ENCODE measurements around the gene PCSK5.

DNA sequence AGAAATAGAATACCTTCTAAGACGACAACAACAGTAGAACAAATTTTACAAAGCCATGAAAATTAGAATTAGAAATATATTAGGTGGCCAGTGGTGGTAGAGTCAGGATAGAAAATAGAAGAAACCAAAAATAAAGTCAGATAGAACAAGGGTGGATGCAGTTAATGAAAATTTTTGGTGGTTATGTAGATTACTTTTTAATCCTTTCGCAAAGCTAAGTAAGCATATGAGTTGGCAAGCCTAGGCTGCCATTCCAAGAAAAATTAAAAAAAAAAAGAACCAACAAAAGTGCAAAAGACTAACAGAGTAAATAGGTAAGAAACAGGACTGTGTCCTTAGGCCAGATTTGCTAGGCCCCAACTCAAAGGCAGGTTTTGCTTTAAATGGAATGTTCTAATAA, 56.8 kb downstream of the PCSK5 start:
- TF ChIP-seq, protein P1, sequence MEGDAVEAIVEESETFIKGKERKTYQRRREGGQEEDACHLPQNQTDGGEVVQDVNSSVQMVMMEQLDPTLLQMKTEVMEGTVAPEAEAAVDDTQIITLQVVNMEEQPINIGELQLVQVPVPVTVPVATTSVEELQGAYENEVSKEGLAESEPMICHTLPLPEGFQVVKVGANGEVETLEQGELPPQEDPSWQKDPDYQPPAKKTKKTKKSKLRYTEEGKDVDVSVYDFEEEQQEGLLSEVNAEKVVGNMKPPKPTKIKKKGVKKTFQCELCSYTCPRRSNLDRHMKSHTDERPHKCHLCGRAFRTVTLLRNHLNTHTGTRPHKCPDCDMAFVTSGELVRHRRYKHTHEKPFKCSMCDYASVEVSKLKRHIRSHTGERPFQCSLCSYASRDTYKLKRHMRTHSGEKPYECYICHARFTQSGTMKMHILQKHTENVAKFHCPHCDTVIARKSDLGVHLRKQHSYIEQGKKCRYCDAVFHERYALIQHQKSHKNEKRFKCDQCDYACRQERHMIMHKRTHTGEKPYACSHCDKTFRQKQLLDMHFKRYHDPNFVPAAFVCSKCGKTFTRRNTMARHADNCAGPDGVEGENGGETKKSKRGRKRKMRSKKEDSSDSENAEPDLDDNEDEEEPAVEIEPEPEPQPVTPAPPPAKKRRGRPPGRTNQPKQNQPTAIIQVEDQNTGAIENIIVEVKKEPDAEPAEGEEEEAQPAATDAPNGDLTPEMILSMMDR (optimal IDR thresholded peaks at IDR 0.05 in 1 of 3, IDR thresholded peaks at IDR 0.05 in 1 of 3, conservative IDR thresholded peaks at IDR 0.05 in 1 of 3; ENCODE audit: extremely low read depth in 1 of 3, insufficient read depth in 2 of 3, low read length in 3 of 3), result no peak
- no peak for TF ChIP-seq EZH2 (IDR thresholded peaks at IDR 0.05; ENCODE audit: low read length)
